Smooth muscle cell of the brain vasculature (primary cell): ENCODE measurements around the gene ENDOD1.
"Not testable (repeated sequence)": the region's sequence is repeated elsewhere in the genome, so short reads cannot be mapped to it uniquely, and the experiment has no call there.

ENCODE experiments used
- DNase-seq: peaks from one replicate; pipeline ENCODE4 v3.0.0-alpha.2; 2012; ENCODE audit warnings: low read depth, low spot score

ENDOD1 gene

GRCh38 chr11:95103701-95104100, 14.1 kb downstream of the ENDOD1 start:
- DNase-seq, result no peak

DNA sequence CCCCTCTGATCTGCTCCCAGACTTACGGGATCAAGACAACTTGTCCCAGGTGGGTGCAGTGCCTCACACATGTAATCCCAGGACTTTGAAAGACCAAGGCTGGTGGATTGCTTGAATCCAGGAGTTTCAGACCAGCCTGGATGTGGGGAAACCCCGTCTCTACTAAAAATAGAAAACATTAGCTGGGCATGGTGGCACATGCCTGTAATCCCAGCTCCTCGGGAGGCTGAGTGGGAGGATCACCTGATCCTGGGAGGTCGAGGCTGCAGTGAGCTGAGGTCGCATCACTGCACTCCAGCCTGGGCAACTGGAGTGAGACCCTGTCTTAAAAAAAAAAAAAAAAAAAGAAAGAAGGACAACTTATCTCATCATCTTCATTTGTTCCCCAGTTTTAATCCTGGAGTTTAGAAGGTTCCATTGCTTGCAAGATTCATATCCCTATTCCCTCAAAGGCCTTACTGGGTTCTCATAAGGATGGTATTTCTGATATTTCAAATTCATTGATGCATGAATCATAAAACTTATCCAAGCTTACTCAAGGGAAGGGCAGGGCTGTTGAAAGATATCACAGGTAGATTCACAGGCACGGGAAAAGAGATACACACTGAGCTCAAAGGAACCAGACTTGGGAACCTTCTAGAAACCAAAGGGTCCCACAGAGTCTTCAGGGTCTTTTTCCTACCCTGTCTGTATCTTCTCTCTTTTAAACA, 14.6 kb downstream of the ENDOD1 start:
- DNase-seq, result no peak

DNA sequence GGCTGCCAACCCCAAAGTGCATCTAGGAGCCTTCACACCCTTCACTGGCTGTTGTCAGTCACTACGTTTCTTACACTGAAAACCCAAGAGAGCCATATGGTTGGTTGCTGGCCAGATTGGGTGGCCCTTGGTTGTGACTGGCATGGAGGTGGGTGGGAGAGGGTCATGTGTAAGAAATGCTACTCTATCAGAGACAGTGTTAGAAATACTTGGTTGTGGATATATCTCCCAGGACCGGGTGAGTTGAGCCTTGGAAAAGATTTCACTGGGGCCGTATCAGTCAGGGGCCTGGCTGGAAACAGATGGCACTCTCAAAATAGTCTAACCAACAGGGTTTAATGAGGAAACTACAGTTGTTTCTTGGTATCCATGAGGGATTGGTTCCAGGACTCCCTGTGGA, 15.2 kb downstream of the ENDOD1 start:
- no peak for DNase-seq

DNA sequence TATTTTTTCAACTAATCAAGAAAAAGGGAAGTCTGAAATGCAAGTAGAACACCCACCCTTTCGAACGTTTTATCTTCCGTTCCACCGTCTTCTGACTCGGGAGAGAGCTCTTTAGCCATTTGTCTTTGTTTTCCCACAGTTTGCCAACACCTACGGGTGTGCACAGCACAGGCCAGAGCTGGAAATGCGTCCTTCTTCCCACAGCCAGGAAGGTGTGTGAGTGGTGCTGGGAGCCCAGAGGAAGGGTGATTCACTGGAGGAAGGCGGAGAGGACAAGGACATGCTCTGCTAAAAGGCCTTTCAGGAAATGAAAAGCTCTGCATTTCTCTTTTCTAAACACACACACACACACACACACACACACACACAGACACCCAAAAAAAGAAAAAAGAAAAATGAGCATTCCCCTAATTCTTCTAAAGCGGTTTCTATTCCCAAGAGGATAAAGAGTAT, 18.5 kb downstream of the ENDOD1 start:
- peak; percentile 33 for DNase-seq

- DNase-seq, result peak; percentile 60
Measured at GRCh38 chr11:95108671-95109551, 19.3 kb downstream of the ENDOD1 start.

DNA sequence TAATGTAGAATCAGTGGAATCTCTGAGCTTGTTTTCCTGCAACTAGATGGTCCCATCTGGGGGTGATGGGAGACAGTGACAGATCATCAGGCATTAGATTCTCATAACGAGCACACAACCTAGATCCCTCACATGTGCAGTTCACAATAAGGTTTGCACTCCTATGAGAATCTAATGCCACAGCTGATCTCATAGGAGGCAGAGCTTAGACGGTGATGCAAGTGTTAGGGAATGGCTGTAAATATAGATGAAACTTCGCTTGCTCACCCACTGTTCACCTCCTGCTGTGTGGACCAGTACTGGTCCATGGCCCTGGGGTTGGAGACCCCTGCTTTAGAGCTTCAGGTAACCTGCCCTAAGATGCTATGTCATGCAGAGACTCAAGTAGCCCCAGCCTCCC, 21.8 kb downstream of the ENDOD1 start:
- DNase-seq, result not testable (repeated sequence)

DNA sequence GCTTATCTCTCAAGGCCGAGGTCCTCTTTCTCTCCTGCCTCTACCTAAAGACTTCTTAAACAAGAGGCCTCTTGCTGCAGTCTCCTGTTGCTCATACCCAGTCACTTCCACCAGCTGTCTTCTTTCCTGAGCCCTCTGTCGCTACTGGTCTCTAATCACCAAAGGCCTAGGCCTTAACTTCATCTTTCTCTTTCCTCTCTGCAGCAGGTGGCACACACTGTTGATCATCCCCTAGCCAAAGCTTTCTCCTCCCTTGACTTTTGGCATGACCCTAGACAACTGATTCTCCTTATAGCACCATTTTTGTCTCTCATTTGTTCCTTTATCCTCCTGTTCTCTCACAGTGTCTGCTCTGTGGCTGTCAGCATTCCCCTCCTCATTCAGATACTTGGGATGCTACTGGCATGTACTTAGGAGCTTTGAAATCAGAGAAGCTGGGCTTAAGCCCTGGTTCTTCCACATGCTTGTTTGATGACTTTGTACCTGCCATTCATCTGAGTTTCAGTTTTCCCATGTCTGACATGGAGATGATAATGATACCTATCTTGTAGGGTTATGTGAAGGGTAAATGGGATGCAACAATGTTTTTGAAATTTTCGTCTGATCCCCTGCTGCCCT, 22.4 kb downstream of the ENDOD1 start:
- no peak for DNase-seq

DNA sequence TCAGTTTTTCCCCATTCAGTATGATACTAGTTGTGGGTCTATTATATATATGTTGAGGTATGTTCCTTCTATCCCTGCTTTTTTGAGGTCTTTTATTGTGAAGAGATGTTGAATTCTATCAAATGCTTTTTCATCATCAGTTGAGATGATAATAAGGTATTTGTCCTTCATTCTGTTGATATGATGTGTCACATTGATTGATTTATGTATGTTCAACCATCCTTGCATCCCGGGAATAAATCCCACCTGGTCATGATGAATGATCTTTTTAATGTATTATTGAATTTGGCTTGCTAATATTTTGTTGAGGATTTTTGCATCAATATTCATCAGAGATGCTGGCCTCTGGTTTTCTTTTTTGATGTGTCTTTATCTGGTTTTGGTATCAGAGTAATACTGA, 26.0 kb downstream of the ENDOD1 start:
- DNase-seq, result no peak

GRCh38 chr11:95119361-95120060, 29.9 kb downstream of the ENDOD1 start:
- no peak for DNase-seq

- DNase-seq, result no peak
Measured at GRCh38 chr11:95121698-95122097, 32.1 kb downstream of the ENDOD1 start.

DNA sequence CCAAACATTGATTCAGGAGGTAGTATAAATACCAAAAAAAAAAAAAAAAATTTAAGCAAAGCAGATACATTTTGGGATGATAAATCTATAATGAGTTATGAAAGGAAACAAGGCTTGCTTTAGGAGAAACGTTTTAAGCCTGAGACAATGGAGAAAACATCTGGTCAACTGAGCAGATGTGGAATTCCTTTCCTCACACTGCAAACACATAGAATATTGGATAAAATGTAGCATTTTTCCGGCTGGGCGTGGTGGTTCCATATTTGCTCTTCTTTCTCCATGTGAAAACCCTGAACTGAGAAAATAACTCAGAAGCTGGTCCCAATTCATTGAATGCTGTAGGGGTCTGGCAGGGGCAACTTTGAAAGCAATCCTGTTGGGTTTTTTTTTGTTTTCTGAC, 33.9 kb downstream of the ENDOD1 start:
- DNase-seq, result no peak

GRCh38 chr11:95128602-95129001, 39.0 kb downstream of the ENDOD1 start:
- no peak for DNase-seq

- no peak for DNase-seq
Measured at GRCh38 chr11:95132956-95133355, 43.3 kb downstream of the ENDOD1 start.

GRCh38 chr11:95134491-95134890, 44.8 kb downstream of the ENDOD1 start:
- DNase-seq, result no peak

- no peak for DNase-seq
Measured at GRCh38 chr11:95135155-95135554, 45.5 kb downstream of the ENDOD1 start.

DNA sequence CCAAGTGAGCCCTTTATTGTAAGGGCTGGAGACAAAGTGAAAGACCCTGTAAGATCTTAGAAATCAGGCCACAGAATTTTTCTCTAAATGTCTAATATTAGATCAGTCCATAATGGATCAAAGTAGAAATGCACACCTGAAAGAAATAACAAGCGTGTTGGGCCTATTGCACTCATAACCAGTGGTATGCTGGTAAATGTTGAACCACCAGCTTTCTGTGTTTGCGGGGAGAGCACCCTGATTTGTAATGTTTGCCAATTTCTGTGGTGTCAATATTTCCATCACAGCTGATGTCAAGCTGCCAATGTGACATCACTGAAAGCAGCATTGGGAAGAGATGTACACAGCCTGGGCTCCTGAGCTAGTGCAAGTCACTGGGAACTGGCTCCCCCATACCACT, 46.2 kb downstream of the ENDOD1 start:
- no peak for DNase-seq

GRCh38 chr11:95136747-95137146, 47.1 kb downstream of the ENDOD1 start:
- DNase-seq, result not testable (repeated sequence)

DNA sequence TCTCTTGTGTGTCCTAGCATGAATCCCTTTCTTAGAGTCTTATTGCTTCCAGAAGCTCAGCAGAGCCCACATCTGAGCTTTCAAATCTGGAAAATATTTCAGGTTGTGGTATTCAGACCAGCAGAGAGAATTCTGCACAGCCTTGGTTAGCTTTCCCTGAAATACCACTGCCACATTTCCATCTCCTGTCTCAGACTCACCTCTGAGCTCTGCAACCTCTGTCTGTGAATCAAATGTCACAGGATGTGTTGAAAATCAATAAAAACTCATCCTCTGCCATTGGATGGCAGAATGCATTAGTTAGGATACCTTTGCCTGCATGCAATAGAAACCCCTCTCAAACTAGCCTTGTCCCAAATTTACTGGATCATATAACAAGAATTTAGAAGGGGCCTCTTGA, 47.7 kb downstream of the ENDOD1 start:
- DNase-seq, result no peak

GRCh38 chr11:95138448-95138847, 48.8 kb downstream of the ENDOD1 start:
- DNase-seq, result no peak

DNA sequence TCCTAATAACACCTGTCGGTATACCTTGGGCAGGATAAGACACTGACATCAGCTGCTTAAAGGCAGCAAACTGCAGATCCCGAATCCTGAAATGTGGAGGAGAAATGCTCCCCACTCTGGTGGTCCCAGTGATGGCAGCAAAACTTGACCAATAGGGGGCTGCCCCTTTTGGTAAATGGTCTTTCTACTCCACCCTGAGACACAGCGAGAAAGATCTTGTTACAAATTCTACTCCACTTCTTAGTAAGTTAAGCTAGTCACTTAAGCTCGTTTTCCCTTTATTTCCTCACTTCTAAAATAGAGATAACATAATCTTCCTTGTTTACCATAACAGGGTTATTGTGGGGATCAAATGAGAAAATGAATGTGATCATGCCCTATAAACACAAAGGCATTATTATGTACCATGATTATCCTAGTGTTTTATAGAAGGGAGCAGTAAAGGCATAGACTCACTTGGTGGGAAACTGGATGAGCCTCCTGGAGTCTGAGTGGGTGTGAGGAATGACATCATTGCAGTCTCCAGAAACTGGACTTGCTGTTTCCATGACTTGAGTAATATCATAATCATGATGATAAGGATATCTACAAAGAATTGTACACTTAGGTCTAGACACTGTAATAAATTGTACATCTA, 50.9 kb downstream of the ENDOD1 start:
- no peak for DNase-seq

- DNase-seq, result no peak
Measured at GRCh38 chr11:95142431-95142830, 52.8 kb downstream of the ENDOD1 start.
